ENCODE data around the gene TFF3. TPM values are rescaled to one million over a fixed set of nuclear protein-coding genes. Genes with fewer than 3 reads are reported as not detected.

The TFF3 gene
- total RNA-seq, 2 donors from 2014 or later, result 2,373 to 4,154 TPM

GRCh38 chr21:42350318-42350910, 35.2 kb upstream of the TFF3 start:
- Histone ChIP-seq H3K4me1 (no peaks in the 10 kb centered on the region), H3K27ac (no peak overlapping the region), H3K36me3 (no peaks in the 10 kb centered on the region), H3K9me3 (no peaks in the 10 kb centered on the region), H3K9ac (ENCODE audit: low read depth in 2 of 2, low read length in 2 of 2) (no peak overlapping the region), H3K27me3 (no peaks in the 10 kb centered on the region), H3K4me3 (no peak overlapping the region)
- no peak for TF ChIP-seq CTCF (IDR thresholded peaks at IDR 0.05)
- intact Hi-C loops (cut with DNase I), result no loop called here
- DNase-seq, result no peak

DNA sequence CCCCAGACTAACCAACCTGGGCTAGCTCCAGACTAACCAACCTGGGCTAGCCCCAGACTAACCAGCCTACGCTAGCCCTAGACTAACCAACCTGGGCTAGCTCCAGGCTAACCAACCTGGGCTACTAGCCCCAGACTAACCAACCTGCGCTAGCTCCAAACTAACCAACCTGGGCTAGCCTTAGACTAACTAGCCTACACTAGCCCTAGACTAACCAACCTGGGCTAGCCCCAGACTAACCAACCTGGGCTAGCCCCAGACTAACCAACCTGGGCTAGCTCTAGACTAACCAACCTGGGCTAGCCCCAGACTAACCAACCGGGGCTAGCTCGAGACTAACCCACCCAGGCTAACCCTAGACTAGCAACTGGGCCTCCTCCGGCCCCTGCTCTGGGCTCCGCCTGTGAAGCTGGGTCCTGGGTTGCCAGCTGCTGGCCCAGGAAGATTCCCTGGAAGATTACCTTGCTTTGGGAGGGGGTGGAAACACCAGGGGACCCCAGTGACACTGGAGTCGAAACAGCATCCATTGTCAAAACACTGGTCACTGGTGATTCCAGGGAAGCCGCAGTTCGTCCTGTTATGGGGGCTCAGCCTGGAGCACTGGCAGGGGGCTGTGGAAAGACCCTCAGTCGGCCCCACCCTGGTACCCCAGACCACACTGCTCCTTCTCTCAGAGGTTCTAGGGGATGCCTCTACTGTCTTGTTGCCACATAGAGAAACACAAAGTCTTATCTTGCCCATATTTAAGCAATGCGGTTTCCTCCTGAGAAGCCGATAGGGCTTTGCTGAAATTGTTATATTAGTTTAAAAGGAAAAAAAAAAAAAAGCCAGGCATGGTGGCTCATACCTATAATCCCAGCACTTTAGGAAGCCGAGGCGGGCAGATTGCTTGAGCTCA, 34.5 kb upstream of the TFF3 start:
- H3K9ac ChIP-seq (ENCODE audit: low read depth in 2 of 2, low read length in 2 of 2), result no peak overlapping the region
- no peak for DNase-seq
- intact Hi-C loops (cut with DNase I), result no loop called here
- H3K9me3 ChIP-seq, result no peaks in the 10 kb centered on the region
- no peak overlapping the region for H3K4me3 ChIP-seq
- H3K27ac ChIP-seq, result no peak overlapping the region
- H3K4me1 ChIP-seq, result no peaks in the 10 kb centered on the region
- no peak for TF ChIP-seq CTCF (IDR thresholded peaks at IDR 0.05)
- H3K36me3 ChIP-seq, result no peaks in the 10 kb centered on the region
- no peaks in the 10 kb centered on the region for H3K27me3 ChIP-seq

DNA sequence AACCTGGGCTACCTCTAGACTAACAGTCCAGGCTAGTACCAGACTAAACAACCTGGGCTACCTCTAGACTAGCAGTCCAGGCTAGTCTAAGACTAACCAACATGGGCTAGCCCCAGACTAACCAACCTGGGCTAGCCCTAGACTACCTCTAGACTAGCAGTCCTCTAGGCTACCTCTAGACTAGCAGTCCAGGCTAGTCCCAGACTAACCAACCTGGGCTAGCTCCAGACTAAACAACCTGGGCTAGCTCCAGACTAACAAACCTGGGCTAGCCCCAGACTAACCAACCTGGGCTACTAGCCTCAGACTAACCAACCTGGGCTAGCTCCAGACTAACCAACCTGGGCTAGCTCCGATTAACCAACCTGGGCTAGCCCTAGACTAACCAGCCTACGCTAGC, 33.6 kb upstream of the TFF3 start:
- intact Hi-C loops (cut with DNase I), result no loop called here
- Histone ChIP-seq H3K27me3 (no peaks in the 10 kb centered on the region), H3K4me3 (no peak overlapping the region), H3K36me3 (no peaks in the 10 kb centered on the region), H3K9me3 (no peaks in the 10 kb centered on the region), H3K27ac (no peak overlapping the region), H3K9ac (ENCODE audit: low read depth in 2 of 2, low read length in 2 of 2) (no peak overlapping the region), H3K4me1 (no peaks in the 10 kb centered on the region)
- no peak for DNase-seq
- no peak for TF ChIP-seq CTCF (IDR thresholded peaks at IDR 0.05)

- no peak for DNase-seq
These were observed 32.6 kb upstream of the TFF3 start for GRCh38 chr21:42347601-42348327.

More at GRCh38 chr21:42347601-42348327, 32.6 kb upstream of the TFF3 start:
- Histone ChIP-seq H3K36me3 (no peaks in the 10 kb centered on the region), H3K27ac (no peak overlapping the region), H3K27me3 (no peaks in the 10 kb centered on the region), H3K4me1 (no peaks in the 10 kb centered on the region), H3K9ac (ENCODE audit: low read depth in 2 of 2, low read length in 2 of 2) (no peak overlapping the region), H3K9me3 (no peaks in the 10 kb centered on the region), H3K4me3 (no peak overlapping the region)
- TF ChIP-seq CTCF (IDR thresholded peaks at IDR 0.05), result no peak
- intact Hi-C loops (cut with DNase I), result no loop called here
